ENCODE data around the gene TIMM44.

The TIMM44 gene

DNA sequence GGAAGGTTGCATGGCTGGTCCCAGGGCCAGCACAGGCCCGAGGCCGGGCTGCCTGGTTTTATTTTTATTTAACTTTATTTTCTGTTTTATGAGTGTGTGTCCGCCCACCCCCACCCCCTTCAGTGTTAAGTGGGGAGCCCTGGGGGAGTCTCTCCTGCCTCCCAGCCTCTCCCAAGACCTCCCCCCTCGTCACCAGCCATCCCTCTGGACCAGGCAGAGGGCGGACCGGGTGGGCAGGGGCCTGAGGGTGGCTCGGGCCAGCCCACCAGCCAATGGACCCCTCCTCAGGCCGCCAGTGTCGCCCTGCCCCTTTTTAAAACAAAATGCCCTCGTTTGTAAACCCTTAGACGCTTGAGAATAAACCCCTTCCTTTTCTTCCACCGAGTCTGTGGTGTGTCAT is 29.4 kb downstream of the TIMM44 start:
- DNase-seq (ENCODE audit: low read depth in 2 of 2): no peak

- no peak for DNase-seq (ENCODE audit: low read depth in 2 of 2)
Observed at GRCh38 chr19:7913652-7914051, 29.8 kb downstream of the TIMM44 start.

- DNase-seq (ENCODE audit: low read depth in 2 of 2): no peak
Observed at GRCh38 chr19:7912697-7913564, 30.5 kb downstream of the TIMM44 start.

DNA sequence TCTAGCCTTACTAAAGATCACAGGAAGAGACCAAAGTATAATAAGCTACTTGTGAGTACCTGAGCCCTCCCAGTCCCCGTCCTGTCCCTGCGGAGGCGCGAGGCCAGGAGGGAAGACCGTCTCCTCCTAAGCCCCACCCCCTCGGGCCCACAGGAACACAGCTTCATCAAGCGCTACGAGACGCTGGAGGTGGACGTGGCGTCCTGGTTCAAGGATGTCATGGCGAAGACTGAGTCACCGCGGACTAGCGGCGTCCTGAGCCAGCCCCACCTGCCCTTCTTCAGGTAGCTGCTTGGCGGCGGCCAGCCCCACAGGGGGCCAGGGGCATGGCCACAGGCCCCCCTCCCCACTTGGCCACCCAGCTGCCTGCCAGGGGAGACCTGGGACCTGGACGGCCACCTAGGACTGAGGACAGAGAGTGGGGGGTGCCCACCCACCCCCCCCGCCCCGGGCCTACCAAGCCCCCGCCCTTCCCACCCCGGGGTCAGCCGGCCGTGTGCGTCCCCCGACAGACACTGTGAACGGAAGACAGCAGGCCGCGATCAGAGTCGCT is 31.2 kb downstream of the TIMM44 start:
- DNase-seq (ENCODE audit: low read depth in 2 of 2): no peak

DNA sequence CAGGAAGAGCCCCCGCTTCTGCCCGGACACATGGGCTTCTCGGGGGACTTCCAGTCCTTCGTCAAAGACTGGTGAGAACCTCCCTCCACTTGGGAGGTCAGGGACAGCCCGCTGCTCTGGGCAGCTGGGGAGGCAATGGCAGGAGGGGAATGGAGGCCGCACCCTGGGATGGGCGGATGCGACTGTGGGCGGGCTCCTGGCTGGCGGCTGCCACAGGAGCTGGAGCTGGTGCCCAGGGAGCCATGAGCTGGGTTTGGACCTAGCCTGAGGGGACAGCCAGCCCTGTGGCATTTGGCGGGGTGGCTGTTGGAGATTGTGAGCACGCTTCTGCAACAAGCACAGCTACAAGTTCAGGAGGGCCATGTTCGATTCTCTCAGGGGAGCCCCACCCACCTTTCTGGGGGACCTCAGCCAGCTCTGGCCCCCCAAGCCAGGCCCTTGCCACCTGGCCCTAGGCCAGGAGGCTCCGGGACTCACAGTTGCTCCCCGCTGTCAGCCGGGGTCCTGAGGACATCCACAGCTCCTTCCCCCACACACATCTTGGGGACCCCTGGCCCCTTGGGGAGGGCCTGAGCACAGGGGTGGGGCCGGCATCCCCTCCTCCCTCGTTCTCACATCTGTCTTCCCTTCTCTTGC is 31.8 kb downstream of the TIMM44 start:
- no peak for DNase-seq (ENCODE audit: low read depth in 2 of 2)

GRCh38 chr19:7910321-7911161 is 32.9 kb downstream of the TIMM44 start:
- no peak for DNase-seq (ENCODE audit: low read depth in 2 of 2)

- DNase-seq (ENCODE audit: low read depth in 2 of 2): no peak
Observed at GRCh38 chr19:7909471-7910067, 33.9 kb downstream of the TIMM44 start.

GRCh38 chr19:7908742-7909461 is 34.6 kb downstream of the TIMM44 start:
- no peak for DNase-seq (ENCODE audit: low read depth in 2 of 2)

DNA sequence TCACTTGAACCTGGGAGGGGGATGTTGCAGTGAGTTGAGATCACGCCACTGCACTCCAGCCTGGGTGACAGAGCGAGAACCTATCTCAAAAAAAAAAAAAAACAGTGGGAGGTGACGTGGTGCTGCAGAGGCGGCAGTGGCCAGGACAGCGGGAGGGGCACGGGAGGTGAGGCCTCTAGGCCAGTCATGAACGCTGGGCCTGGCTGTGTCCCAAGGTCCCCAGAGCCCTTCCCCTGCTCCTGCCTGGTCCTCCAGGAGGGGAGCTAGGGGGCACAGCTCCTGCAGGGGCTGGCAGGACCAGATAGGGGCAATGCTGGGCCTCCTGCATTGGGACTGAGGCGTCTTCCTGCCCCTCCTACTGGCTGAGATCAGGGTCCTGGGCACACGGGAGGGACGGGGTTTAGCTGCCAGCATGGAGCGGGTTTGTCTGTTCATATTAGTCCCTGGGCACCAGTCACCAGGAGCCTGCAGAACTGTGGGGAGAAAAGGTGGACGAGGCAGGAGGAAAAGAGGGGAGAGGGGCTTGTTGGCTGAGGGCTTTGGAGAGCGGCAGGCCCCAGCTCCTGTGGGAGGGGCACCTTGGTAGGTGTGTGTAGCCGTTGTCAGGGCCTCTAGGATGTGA is 35.3 kb downstream of the TIMM44 start:
- DNase-seq (ENCODE audit: low read depth in 2 of 2): no peak

DNA sequence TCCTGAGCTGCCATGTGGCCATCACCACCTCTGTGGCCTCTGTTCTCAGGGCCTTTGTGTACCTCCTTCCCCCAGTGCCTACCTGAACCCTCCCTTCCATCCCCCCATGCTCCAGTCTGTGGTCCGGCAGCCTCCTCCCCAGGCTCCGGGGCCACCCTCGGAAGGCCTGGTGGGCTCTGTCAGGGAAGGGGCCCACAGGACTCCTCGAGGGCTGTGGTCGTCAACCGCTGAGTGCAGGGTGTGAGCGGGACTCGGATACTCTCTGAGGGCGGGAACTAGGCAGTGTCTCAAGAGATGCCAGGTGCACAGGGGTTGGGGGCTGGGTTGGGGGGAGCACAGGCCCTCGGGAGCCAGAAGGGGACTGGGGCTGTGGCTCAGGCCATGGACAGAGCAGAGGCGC is 35.9 kb downstream of the TIMM44 start:
- no peak for DNase-seq (ENCODE audit: low read depth in 2 of 2)

DNA sequence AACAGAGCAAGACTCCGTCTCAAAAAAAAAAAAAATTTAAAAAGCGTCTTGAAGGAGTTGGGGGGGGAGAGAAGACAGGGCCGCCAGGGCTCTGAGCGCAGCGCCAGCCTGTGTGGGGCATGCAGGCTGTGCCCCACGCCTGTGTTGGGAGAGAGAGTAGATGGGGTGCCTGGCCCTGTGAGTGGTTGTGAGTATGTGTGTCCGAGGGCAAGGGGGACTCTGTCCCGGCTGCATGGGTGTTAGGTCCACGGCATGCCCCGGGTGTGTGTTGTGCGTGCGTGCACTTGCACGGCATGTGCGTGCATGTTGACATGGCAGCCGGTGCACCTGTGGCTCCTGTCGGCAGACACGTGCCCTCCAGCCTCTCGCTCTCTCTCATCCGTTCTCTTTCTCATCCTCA is 36.3 kb downstream of the TIMM44 start:
- no peak for DNase-seq (ENCODE audit: low read depth in 2 of 2)

GRCh38 chr19:7905859-7906258 is 37.6 kb downstream of the TIMM44 start:
- no peak for DNase-seq (ENCODE audit: low read depth in 2 of 2)

- DNase-seq (ENCODE audit: low read depth in 2 of 2): no peak
Observed at GRCh38 chr19:7905268-7905667, 38.2 kb downstream of the TIMM44 start.

GRCh38 chr19:7904074-7905020 is 39.1 kb downstream of the TIMM44 start:
- peak in 1 of 2 donors; percentile 30 for DNase-seq (ENCODE audit: low read depth in 2 of 2)

GRCh38 chr19:7903244-7904073 is 40.0 kb downstream of the TIMM44 start, which contains the start of gene MAP2K7:
Gene MAP2K7, plus strand, starts transcription at chr19:7903877. Its CDS starts 68 bp downstream, at chr19:7903945.
- DNase-seq (ENCODE audit: low read depth in 2 of 2): peak; percentile 100

- DNase-seq (ENCODE audit: low read depth in 2 of 2): no peak
Observed at GRCh38 chr19:7902796-7903243, 40.6 kb downstream of the TIMM44 start.

DNA sequence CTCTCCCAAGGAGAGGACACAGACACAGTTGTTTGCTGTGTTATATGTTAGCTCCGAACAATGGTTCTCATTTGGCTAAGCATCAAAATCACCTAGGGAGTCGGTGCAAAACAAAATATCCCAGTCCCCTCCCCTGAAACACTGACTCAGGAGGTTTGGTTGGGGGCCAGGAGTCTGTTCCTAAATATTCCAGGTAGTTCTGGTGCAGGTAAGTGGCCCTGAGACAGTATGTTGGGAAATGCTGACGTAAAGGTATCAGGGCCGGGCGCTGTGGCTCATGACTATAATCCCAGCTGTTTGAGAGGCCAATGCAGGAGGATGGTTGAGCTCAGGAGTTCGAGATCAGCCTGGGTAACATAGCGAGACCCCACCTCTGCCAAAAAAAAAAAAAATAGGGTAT is 42.1 kb downstream of the TIMM44 start:
- DNase-seq (ENCODE audit: low read depth in 2 of 2): no peak

DNA sequence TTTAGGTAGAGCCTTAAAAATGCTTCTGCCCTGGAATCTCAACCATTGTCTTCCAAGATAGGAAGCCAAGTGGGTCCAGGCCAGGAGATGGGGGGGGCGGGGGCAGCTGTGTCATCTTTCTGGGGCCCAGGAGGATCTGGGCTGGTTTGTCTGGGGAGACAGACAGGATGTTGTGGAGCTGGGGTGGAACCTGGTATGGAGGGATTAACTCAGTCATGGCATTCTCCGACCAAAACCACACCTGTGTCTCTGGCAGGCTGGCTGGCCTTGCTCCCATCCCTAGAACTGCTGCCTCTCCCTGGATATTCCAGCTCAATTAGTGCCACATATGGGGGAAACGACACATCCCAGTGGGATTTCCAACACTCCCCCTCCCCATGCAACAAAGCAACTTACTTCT is 42.5 kb downstream of the TIMM44 start:
- DNase-seq (ENCODE audit: low read depth in 2 of 2): no peak

All from stimulated activated CD8-positive, alpha-beta memory T cell treated with anti-CD3 and anti-CD28 coated beads, Interleukin-7, amount 100 ng/mL, for 4 hours (primary cell).